ENCODE data around the gene DIP2A.

Gene DIP2A

GRCh38 chr21:46423546-46424038 lies 35.1 kb upstream of the DIP2A start:
- TF ChIP-seq CTCF (IDR thresholded peaks at IDR 0.05) = no peak
- no peak for DNase-seq
- no peak overlapping the region for H3K27ac ChIP-seq
- intact Hi-C loops (cut with DNase I; ENCODE audit: low total_unique reads) = no loop called here
- no peaks in the 10 kb centered on the region for H3K4me1 ChIP-seq
- no peaks in the 10 kb centered on the region for H3K27me3 ChIP-seq
- no peak overlapping the region for H3K4me3 ChIP-seq
- H3K9me3 ChIP-seq = no peaks in the 10 kb centered on the region
- peaks cover 27 to 89% (median 60%) of the 10 kb centered on the region in 3 donors for H3K36me3 ChIP-seq

DNA sequence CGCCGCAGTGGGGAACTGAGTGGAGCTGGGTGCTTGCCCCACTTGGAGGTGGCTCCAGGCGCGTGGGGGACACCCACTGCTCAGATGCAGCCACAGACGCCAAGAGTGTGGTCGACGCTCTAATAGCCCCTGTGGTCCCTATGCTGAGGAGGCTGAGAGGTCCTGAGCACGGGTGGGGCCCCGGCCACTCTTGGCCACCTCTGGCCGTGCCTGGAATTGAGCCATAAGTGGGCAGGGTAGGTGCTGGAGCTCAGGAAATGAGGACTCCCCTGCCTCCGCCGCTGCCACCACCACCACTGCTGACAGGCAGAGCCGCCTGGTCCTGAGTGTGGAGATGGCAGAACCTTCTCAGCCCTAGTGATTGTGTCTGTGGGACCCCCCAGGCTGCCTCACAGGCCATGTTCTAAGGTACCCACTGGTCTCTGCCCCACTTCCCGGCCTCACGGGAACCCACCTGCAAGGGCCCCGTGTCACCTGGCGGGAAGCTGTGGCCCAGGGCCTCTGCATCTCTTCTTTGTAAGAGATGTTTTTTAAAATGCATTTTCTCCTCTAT lies 34.6 kb upstream of the DIP2A start:
- DNase-seq = no peak
- TF ChIP-seq CTCF (IDR thresholded peaks at IDR 0.05) = no peak
- Histone ChIP-seq H3K36me3 (peaks cover 29 to 89% (median 63%) of the 10 kb centered on the region in 3 donors), H3K27ac (no peak overlapping the region), H3K9me3 (no peaks in the 10 kb centered on the region), H3K4me3 (no peak overlapping the region), H3K27me3 (no peaks in the 10 kb centered on the region), H3K4me1 (no peaks in the 10 kb centered on the region)
- intact Hi-C loops (cut with DNase I; ENCODE audit: low total_unique reads) = no loop called here

GRCh38 chr21:46424621-46425020 lies 34.1 kb upstream of the DIP2A start:
- no peak for TF ChIP-seq CTCF (IDR thresholded peaks at IDR 0.05)
- Histone ChIP-seq H3K4me3 (no peak overlapping the region), H3K9me3 (no peaks in the 10 kb centered on the region), H3K27me3 (no peaks in the 10 kb centered on the region), H3K4me1 (no peaks in the 10 kb centered on the region), H3K27ac (no peak overlapping the region), H3K36me3 (peaks cover 31 to 89% (median 64%) of the 10 kb centered on the region in 3 donors)
- intact Hi-C loops (cut with DNase I; ENCODE audit: low total_unique reads) = no loop called here
- DNase-seq = no peak

- Histone ChIP-seq H3K27me3 (no peaks in the 10 kb centered on the region), H3K27ac (no peak overlapping the region), H3K36me3 (peaks cover 35 to 89% (median 68%) of the 10 kb centered on the region in 3 donors), H3K4me1 (no peaks in the 10 kb centered on the region), H3K4me3 (no peak overlapping the region), H3K9me3 (no peaks in the 10 kb centered on the region)
- DNase-seq = no peak
- no peak for TF ChIP-seq CTCF (IDR thresholded peaks at IDR 0.05)
- intact Hi-C loops (cut with DNase I; ENCODE audit: low total_unique reads) = no loop called here
Observed at GRCh38 chr21:46425041-46425440, 33.6 kb upstream of the DIP2A start.

GRCh38 chr21:46425571-46425970 lies 33.1 kb upstream of the DIP2A start:
- intact Hi-C loops (cut with DNase I; ENCODE audit: low total_unique reads) = no loop called here
- no peak for TF ChIP-seq CTCF (IDR thresholded peaks at IDR 0.05)

More at GRCh38 chr21:46425571-46425970, 33.1 kb upstream of the DIP2A start:
- no peak overlapping the region for H3K27ac ChIP-seq
- H3K4me1 ChIP-seq = no peaks in the 10 kb centered on the region
- no peak for DNase-seq
- no peak overlapping the region for H3K4me3 ChIP-seq
- no peaks in the 10 kb centered on the region for H3K9me3 ChIP-seq
- H3K27me3 ChIP-seq = no peaks in the 10 kb centered on the region
- H3K36me3 ChIP-seq = peaks cover 40 to 91% (median 73%) of the 10 kb centered on the region in 3 donors
